C4-2B (cell line): Measurements from ENCODE around the gene EMID1.

Experiments
- CTCF ChIP-seq: fragments of 450-650 bp; conservative IDR thresholded peaks from 2 replicates; pipeline ENCODE4 v1.5.1; 2017; ENCODE audit warnings: mild to moderate bottlenecking
- ZFX ChIP-seq: fragments of 450-650 bp; IDR thresholded peaks from 2 replicates; pipeline ENCODE4 v1.6.1; 2017

- TF ChIP-seq CTCF (no peak), ZFX (peak; percentile 90)
Measured at GRCh38 chr22:29268511-29269229, 63.0 kb downstream of the EMID1 start.
